Stimulated activated CD8-positive, alpha-beta memory T cell treated with anti-CD3 and anti-CD28 coated beads, Interleukin-12 subunit alpha, Interleukin-12 subunit beta, amount 100 ng/mL, for 1 hour (primary cell): Measurements from ENCODE around the gene FHAD1.
"Not testable (repeated sequence)": the region's sequence is repeated elsewhere in the genome, so short reads cannot be mapped to it uniquely, and the experiment has no call there.

Source experiments
- DNase-seq: peaks from one replicate; pipeline ENCODE4 v3.0.0-alpha.2; 2020; ENCODE audit warnings: low read depth

The FHAD1 gene

GRCh38 chr1:15370781-15371520 is 123.9 kb downstream of the FHAD1 start:
- DNase-seq, result no peak

- no peak for DNase-seq
Measured at GRCh38 chr1:15371610-15372545, 124.9 kb downstream of the FHAD1 start.

GRCh38 chr1:15378729-15379128 is 131.7 kb downstream of the FHAD1 start:
- DNase-seq, result no peak

- not testable (repeated sequence) for DNase-seq
Measured at GRCh38 chr1:15379151-15379550, 132.1 kb downstream of the FHAD1 start.

GRCh38 chr1:15380601-15381508 is 133.8 kb downstream of the FHAD1 start:
- no peak for DNase-seq

- no peak for DNase-seq
Measured at GRCh38 chr1:15381805-15382204, 134.8 kb downstream of the FHAD1 start.

GRCh38 chr1:15382601-15383518 is 135.8 kb downstream of the FHAD1 start:
- no peak for DNase-seq

- no peak for DNase-seq
Measured at GRCh38 chr1:15383810-15384209, 136.8 kb downstream of the FHAD1 start.

GRCh38 chr1:15384301-15384901 is 137.4 kb downstream of the FHAD1 start:
- DNase-seq, result no peak

GRCh38 chr1:15385420-15385819 is 138.4 kb downstream of the FHAD1 start:
- no peak for DNase-seq

GRCh38 chr1:15386164-15386749 is 139.2 kb downstream of the FHAD1 start:
- no peak for DNase-seq

GRCh38 chr1:15388201-15388880 is 141.3 kb downstream of the FHAD1 start:
- no peak for DNase-seq

- not testable (repeated sequence) for DNase-seq
Measured at GRCh38 chr1:15389828-15390227, 142.8 kb downstream of the FHAD1 start.

- DNase-seq, result no peak
Measured at GRCh38 chr1:15390667-15391066, 143.6 kb downstream of the FHAD1 start.

GRCh38 chr1:15391366-15391765 is 144.3 kb downstream of the FHAD1 start:
- DNase-seq, result no peak

GRCh38 chr1:15393475-15394257 is 146.6 kb downstream of the FHAD1 start:
- DNase-seq, result no peak

GRCh38 chr1:15394258-15394690 is 147.3 kb downstream of the FHAD1 start:
- DNase-seq, result no peak

GRCh38 chr1:15397236-15397635 is 150.2 kb downstream of the FHAD1 start:
- DNase-seq, result no peak

GRCh38 chr1:15399710-15400109 is 152.7 kb downstream of the FHAD1 start:
- DNase-seq, result no peak
